ENCODE measurements around the gene SACS. TPM values are rescaled to one million over a fixed set of nuclear protein-coding genes. Genes with fewer than 3 reads are reported as not detected.

SACS gene, protein sequence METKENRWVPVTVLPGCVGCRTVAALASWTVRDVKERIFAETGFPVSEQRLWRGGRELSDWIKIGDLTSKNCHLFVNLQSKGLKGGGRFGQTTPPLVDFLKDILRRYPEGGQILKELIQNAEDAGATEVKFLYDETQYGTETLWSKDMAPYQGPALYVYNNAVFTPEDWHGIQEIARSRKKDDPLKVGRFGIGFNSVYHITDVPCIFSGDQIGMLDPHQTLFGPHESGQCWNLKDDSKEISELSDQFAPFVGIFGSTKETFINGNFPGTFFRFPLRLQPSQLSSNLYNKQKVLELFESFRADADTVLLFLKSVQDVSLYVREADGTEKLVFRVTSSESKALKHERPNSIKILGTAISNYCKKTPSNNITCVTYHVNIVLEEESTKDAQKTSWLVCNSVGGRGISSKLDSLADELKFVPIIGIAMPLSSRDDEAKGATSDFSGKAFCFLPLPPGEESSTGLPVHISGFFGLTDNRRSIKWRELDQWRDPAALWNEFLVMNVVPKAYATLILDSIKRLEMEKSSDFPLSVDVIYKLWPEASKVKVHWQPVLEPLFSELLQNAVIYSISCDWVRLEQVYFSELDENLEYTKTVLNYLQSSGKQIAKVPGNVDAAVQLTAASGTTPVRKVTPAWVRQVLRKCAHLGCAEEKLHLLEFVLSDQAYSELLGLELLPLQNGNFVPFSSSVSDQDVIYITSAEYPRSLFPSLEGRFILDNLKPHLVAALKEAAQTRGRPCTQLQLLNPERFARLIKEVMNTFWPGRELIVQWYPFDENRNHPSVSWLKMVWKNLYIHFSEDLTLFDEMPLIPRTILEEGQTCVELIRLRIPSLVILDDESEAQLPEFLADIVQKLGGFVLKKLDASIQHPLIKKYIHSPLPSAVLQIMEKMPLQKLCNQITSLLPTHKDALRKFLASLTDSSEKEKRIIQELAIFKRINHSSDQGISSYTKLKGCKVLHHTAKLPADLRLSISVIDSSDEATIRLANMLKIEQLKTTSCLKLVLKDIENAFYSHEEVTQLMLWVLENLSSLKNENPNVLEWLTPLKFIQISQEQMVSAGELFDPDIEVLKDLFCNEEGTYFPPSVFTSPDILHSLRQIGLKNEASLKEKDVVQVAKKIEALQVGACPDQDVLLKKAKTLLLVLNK (N-terminal part only)
- 58.3 and 91.9 TPM in 2 replicates for total RNA-seq

GRCh38 chr13:23433171-23434153, at the start of gene SACS:
Gene SACS, minus strand, starts transcription at chr13:23433702. Its CDS starts 22,463 bp downstream, at chr13:23411239.

Other genes starting within 250 kb of the SACS start
- 0.18 and 0.56 TPM in 2 replicates for gene TNFRSF19, start 136.7 kb upstream of the SACS start, total RNA-seq